Duodenal mucosa (tissue), 2 donors: ENCODE measurements around the gene CSF1.

Source experiments
- H3K27ac ChIP-seq: one replicate; pipeline ENCODE4 v1.7.0; 2013; ENCODE audit warnings: low read depth, low read length
- H3K27me3 ChIP-seq, 2 donors: one replicate each; pipeline ENCODE4 v1.7.0; 2013; ENCODE audit warnings: low read length in 2 of 2, control low read depth in 1 of 2; ENCODE audit not compliant: insufficient read depth in 2 of 2, control insufficient read depth in 1 of 2
- H3K36me3 ChIP-seq, 2 donors: one replicate each; pipeline ENCODE4 v1.7.0; 2013; ENCODE audit warnings: low read length in 2 of 2, control low read depth in 1 of 2; ENCODE audit not compliant: insufficient read depth in 2 of 2, control insufficient read depth in 1 of 2
- H3K4me1 ChIP-seq, 2 donors: one replicate each; pipeline ENCODE4 v1.7.0; 2013; ENCODE audit warnings: low read length in 2 of 2, control low read depth in 1 of 2; ENCODE audit not compliant: insufficient read depth in 2 of 2, control insufficient read depth in 1 of 2
- H3K4me3 ChIP-seq, 2 donors: one replicate each; pipeline ENCODE4 v1.7.0; 2013; ENCODE audit warnings: low read length in 2 of 2, low read depth in 1 of 2
- H3K9ac ChIP-seq, 2 donors: one replicate each; pipeline ENCODE4 v1.7.0; 2013; ENCODE audit warnings: low read length in 2 of 2, low read depth in 1 of 2
- H3K9me3 ChIP-seq, 2 donors: one replicate each; pipeline ENCODE4 v1.7.0; 2013; ENCODE audit warnings: low read length in 2 of 2, control low read depth in 1 of 2; ENCODE audit not compliant: control insufficient read depth in 1 of 2

The CSF1 gene

GRCh38 chr1:109902204-109902985 is 8.3 kb upstream of the CSF1 start:
- H3K4me1 ChIP-seq: peaks cover 11 to 25% of the 10 kb centered on the region in 2 donors
- no peaks in the 10 kb centered on the region for H3K27me3 ChIP-seq
- H3K27ac ChIP-seq: no peak overlapping the region
- no peak overlapping the region for H3K9ac ChIP-seq
- no peak overlapping the region for H3K4me3 ChIP-seq
- H3K36me3 ChIP-seq: no peaks in the 10 kb centered on the region
- H3K9me3 ChIP-seq: no peaks in the 10 kb centered on the region

- Histone ChIP-seq H3K9ac (no peak overlapping the region), H3K4me3 (no peak overlapping the region), H3K27me3 (no peaks in the 10 kb centered on the region), H3K27ac (no peak overlapping the region), H3K4me1 (peaks cover 12 to 31% of the 10 kb centered on the region in 2 donors), H3K36me3 (no peaks in the 10 kb centered on the region), H3K9me3 (no peaks in the 10 kb centered on the region)
Measured at GRCh38 chr1:109903376-109903930, 7.2 kb upstream of the CSF1 start.

DNA sequence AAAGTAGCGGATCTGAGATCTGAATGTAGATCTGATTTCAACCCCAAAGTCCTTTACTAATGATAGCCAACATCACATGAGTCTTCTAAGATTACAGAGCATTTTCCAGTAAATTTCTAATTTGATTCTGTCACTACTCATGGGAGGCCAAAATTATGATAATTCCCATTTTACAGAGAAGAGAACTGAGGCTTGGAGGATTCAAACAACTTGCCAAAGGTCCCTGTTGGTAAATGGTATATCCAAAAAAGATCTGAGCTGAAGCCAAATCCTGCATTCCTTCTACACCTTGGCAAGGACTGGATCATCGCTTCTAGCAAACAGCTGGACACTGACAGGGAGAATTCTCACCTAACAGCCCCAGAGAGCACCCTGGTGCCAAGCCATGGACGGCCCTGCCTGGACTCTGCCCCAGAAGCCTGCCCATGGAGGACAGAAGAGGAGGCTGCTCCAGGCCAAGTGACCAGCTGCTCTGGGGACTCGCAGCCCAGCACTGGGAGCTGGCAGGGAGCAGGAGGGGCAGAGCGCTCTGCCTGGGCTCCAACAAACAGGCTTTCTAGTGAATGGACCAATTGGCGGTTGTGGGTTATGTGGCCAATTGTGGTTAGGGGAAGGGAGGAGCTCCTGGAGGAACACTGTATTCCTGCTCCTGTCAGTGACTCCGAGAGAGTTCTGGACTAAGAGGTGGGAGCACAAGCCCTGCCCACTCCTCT is 6.4 kb upstream of the CSF1 start:
- Histone ChIP-seq H3K36me3 (no peaks in the 10 kb centered on the region), H3K27me3 (no peaks in the 10 kb centered on the region), H3K9ac (no peak overlapping the region), H3K9me3 (no peaks in the 10 kb centered on the region), H3K4me3 (no peak overlapping the region), H3K4me1 (peaks cover 20 to 39% of the 10 kb centered on the region in 2 donors), H3K27ac (no peak overlapping the region)

- H3K4me3 ChIP-seq: no peak overlapping the region
- no peaks in the 10 kb centered on the region for H3K36me3 ChIP-seq
- H3K27me3 ChIP-seq: no peaks in the 10 kb centered on the region
- H3K9ac ChIP-seq: no peak overlapping the region
- H3K9me3 ChIP-seq: no peaks in the 10 kb centered on the region
- no peak overlapping the region for H3K27ac ChIP-seq
- peaks cover 29 to 45% of the 10 kb centered on the region in 2 donors for H3K4me1 ChIP-seq
Measured at GRCh38 chr1:109905491-109905890, 5.2 kb upstream of the CSF1 start.

DNA sequence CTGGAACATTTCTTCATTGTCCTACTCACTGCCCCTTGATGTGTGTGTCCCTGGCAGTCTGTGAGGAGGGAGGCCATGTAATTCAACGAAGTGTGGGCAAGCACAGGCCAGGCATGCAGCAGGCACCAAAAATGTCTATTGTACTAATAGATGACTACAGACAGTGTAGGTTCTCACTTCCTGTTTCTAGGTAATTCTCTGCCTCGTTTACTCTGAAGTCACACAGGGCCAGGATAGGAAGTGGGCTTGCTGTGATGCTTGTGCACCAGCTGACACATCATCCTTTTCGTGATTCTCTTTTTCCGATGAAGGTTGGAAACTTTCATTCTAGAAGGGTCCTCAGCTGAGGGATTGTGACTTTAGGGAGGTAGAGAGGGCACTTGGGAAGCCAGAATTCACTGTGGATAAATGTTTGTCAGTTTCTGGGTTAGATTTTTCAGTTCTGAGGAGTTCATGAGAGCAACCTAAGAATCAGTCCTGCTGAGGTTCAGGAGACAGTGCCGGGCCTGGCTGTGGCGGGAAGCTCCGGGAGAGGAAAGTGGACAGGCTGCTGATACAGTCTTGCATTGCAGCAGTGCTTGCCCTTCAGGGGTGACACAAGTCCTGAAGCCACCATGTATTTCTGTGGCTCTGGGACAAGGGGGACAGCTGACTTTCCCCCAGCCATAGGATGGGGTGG is 4.3 kb upstream of the CSF1 start:
- H3K9me3 ChIP-seq: no peaks in the 10 kb centered on the region
- H3K4me3 ChIP-seq: no peak overlapping the region
- no peak overlapping the region for H3K27ac ChIP-seq
- H3K9ac ChIP-seq: no peak overlapping the region
- H3K36me3 ChIP-seq: no peaks in the 10 kb centered on the region
- peaks cover 24 to 39% of the 10 kb centered on the region in 2 donors for H3K4me1 ChIP-seq
- no peaks in the 10 kb centered on the region for H3K27me3 ChIP-seq

- Histone ChIP-seq H3K9me3 (no peaks in the 10 kb centered on the region), H3K4me1 (peaks cover 19 to 39% of the 10 kb centered on the region in 2 donors), H3K36me3 (no peaks in the 10 kb centered on the region), H3K27me3 (no peaks in the 10 kb centered on the region), H3K4me3 (no peak overlapping the region), H3K9ac (no peak overlapping the region), H3K27ac (no peak overlapping the region)
Measured at GRCh38 chr1:109906839-109907180, 3.8 kb upstream of the CSF1 start.

- no peak overlapping the region for H3K4me3 ChIP-seq
- no peaks in the 10 kb centered on the region for H3K27me3 ChIP-seq
- H3K9ac ChIP-seq: no peak overlapping the region
- H3K4me1 ChIP-seq: peaks cover 17 to 42% of the 10 kb centered on the region in 2 donors
- no peak overlapping the region for H3K27ac ChIP-seq
- H3K36me3 ChIP-seq: no peaks in the 10 kb centered on the region
- H3K9me3 ChIP-seq: no peaks in the 10 kb centered on the region
Measured at GRCh38 chr1:109907190-109907774, 3.4 kb upstream of the CSF1 start.

DNA sequence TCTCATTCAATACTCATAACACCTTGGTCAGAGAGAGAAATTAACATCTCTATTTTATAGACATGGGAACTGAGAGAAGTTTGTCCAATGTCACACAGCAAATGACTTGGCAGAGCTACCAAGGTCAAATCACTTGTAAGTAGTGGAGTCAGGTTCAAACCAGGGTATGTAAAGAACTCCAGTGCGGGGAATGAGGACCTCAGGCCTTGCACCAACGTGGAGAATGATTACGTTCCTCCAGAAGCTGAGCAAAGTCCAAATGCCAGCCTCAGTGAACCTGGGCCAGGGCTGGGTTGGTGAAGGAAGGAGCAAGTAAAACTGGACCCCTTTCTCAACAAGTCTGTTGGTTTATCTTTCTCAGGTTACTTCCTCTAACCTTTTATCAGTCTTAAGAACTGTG is 1.8 kb upstream of the CSF1 start:
- no peak overlapping the region for H3K27ac ChIP-seq
- H3K27me3 ChIP-seq: no peaks in the 10 kb centered on the region
- H3K4me3 ChIP-seq: no peak overlapping the region
- peaks cover 17 to 56% of the 10 kb centered on the region in 2 donors for H3K4me1 ChIP-seq
- no peaks in the 10 kb centered on the region for H3K36me3 ChIP-seq
- no peaks in the 10 kb centered on the region for H3K9me3 ChIP-seq
- no peak overlapping the region for H3K9ac ChIP-seq

- no peak overlapping the region for H3K27ac ChIP-seq
- H3K9ac ChIP-seq: no peak overlapping the region
- no peaks in the 10 kb centered on the region for H3K9me3 ChIP-seq
- no peaks in the 10 kb centered on the region for H3K27me3 ChIP-seq
- H3K4me1 ChIP-seq: peaks cover 17 to 57% of the 10 kb centered on the region in 2 donors
- H3K36me3 ChIP-seq: peaks cover 0 to 7% of the 10 kb centered on the region in 2 donors
- H3K4me3 ChIP-seq: no peak overlapping the region
Measured at GRCh38 chr1:109909561-109909960, 1.1 kb upstream of the CSF1 start.
